IMR-90 (cell line): ENCODE data around the gene KCNJ16. TPM values are rescaled to one million over a fixed set of nuclear protein-coding genes. Genes with fewer than 3 reads are reported as not detected.

Experiments
- ATAC-seq: fragments of 200-7000 bp; cut with Tn5 transposase; 2 replicates; pipeline ENCODE4 v1.9.1; 2020; ENCODE audit warnings: low read depth, mild to moderate bottlenecking, moderate library complexity
- BruUV-seq: library from RNA; stranded (reverse); fragments of 400-500 nt; replicated peaks from 2 replicates; lab custom pipeline; 2021; lab: Mats Ljungman, UMichigan
- CTCF ChIA-PET: fragments of 300-600 bp; formaldehyde crosslinking; extraction: SDS; loops from one replicate; lab custom pipeline; 2021; ENCODE audit warnings: antibody characterized with exemption; lab: Yijun Ruan, JAX
- POLR2A ChIA-PET: fragments of 300-600 bp; sonication (Branson Sonifier 250); formaldehyde crosslinking; loops from one replicate; lab custom pipeline; 2022; ENCODE audit warnings: antibody characterized with exemption; ENCODE audit not compliant: unreplicated experiment; lab: Charles Lee
- DNase-seq: peaks from one replicate; pipeline ENCODE4 v3.0.0; 2013
- H2AFZ ChIP-seq: replicated peaks from 2 replicates; pipeline ENCODE3; 2013; ENCODE audit warnings: low read length, mild to moderate bottlenecking; ENCODE audit not compliant: poor library complexity
- H2AK5ac ChIP-seq: 2 replicates; pipeline ENCODE4 v1.6.1; 2013; ENCODE audit warnings: low read depth, low read length, inconsistent platforms
- H2AK9ac ChIP-seq: replicated peaks from 2 replicates; pipeline ENCODE3; 2013; ENCODE audit warnings: mild to moderate bottlenecking, low read depth, low read length, moderate library complexity; ENCODE audit not compliant: poor library complexity
- H2BK120ac ChIP-seq: 2 replicates; pipeline ENCODE4 v1.6.1; 2013; ENCODE audit warnings: low read depth, low read length, inconsistent platforms
- H2BK15ac ChIP-seq: 3 replicates; pipeline ENCODE4 v1.6.1; 2013; ENCODE audit warnings: low read depth, low read length, inconsistent platforms
- H2BK20ac ChIP-seq: 2 replicates; pipeline ENCODE4 v1.6.1; 2013; ENCODE audit warnings: low read depth, mild to moderate bottlenecking, inconsistent platforms, low read length, moderate library complexity
- H2BK5ac ChIP-seq: 2 replicates; pipeline ENCODE4 v1.6.1; 2013; ENCODE audit warnings: mild to moderate bottlenecking, low read depth, low read length, inconsistent platforms; ENCODE audit not compliant: poor library complexity, severe bottlenecking
- H3K14ac ChIP-seq: replicated peaks from 2 replicates; pipeline ENCODE4 v1.6.1; 2013; ENCODE audit warnings: low read depth, low read length, inconsistent platforms
- H3K18ac ChIP-seq: 2 replicates; pipeline ENCODE4 v1.6.1; 2013; ENCODE audit warnings: low read depth, low read length, control low read depth
- H3K23ac ChIP-seq: 2 replicates; pipeline ENCODE4 v1.6.1; 2013; ENCODE audit warnings: low read depth, low read length, inconsistent platforms
- H3K27ac ChIP-seq: 2 replicates; pipeline ENCODE4 v1.5.1; 2013; ENCODE audit warnings: mild to moderate bottlenecking, control low read depth, low read length; ENCODE audit not compliant: insufficient read depth
- H3K27me3 ChIP-seq: 2 replicates; pipeline ENCODE4 v1.6.1; 2013; ENCODE audit warnings: low read length; ENCODE audit not compliant: control insufficient read depth, insufficient read depth
- H3K36me3 ChIP-seq: 2 replicates; pipeline ENCODE4 v1.6.1; 2013; ENCODE audit warnings: low read length, mixed read lengths; ENCODE audit not compliant: control insufficient read depth, insufficient read depth
- H3K4ac ChIP-seq: 2 replicates; pipeline ENCODE4 v1.6.1; 2013; ENCODE audit warnings: low read depth, low read length, inconsistent platforms
- H3K4me1 ChIP-seq: 2 replicates; pipeline ENCODE4 v1.6.1; 2013; ENCODE audit warnings: low read length, mixed read lengths; ENCODE audit not compliant: control insufficient read depth, insufficient read depth
- H3K4me2 ChIP-seq: 2 replicates; pipeline ENCODE4 v1.6.1; 2013; ENCODE audit warnings: low read depth, mild to moderate bottlenecking, control low read depth, low read length, moderate library complexity
- H3K4me3 ChIP-seq: 2 replicates; pipeline ENCODE4 v1.5.1; 2013; ENCODE audit warnings: low read depth, mild to moderate bottlenecking, control low read depth, low read length, moderate library complexity; ENCODE audit not compliant: insufficient read depth
- H3K56ac ChIP-seq: 2 replicates; pipeline ENCODE4 v1.6.1; 2013; ENCODE audit warnings: low read length, inconsistent platforms; ENCODE audit not compliant: insufficient read depth; ENCODE audit errors: extremely low read depth
- H3K79me1 ChIP-seq, 2 experiments: 2 replicates each; pipeline ENCODE4 v1.6.1; 2013; ENCODE audit warnings: low read length in 2 of 2, inconsistent platforms in 1 of 2, low read depth in 1 of 2
- H3K9ac ChIP-seq: 2 replicates; pipeline ENCODE4 v1.6.1; 2013; ENCODE audit warnings: low read depth, low read length, control low read depth
- H3K9me1 ChIP-seq: 2 replicates; pipeline ENCODE4 v1.6.1; 2013; ENCODE audit warnings: low read length, inconsistent platforms; ENCODE audit not compliant: insufficient read depth
- H3K9me3 ChIP-seq: 2 replicates; pipeline ENCODE4 v1.6.1; 2013; ENCODE audit warnings: low read length; ENCODE audit not compliant: control insufficient read depth, insufficient read depth
- H4K20me1 ChIP-seq: 2 replicates; pipeline ENCODE4 v1.6.1; 2013; ENCODE audit warnings: low read length, inconsistent platforms; ENCODE audit not compliant: insufficient read depth
- H4K5ac ChIP-seq: 2 replicates; pipeline ENCODE4 v1.6.1; 2013; ENCODE audit warnings: mild to moderate bottlenecking, low read depth, low read length, control low read depth
- H4K8ac ChIP-seq, 2 experiments: 2 replicates each; pipeline ENCODE4 v1.6.1; 2013; ENCODE audit warnings: low read depth in 2 of 2, low read length in 2 of 2, control low read depth in 1 of 2, inconsistent platforms in 1 of 2
- H4K91ac ChIP-seq: 2 replicates; pipeline ENCODE4 v1.6.1; 2013; ENCODE audit warnings: low read depth, low read length, inconsistent platforms; ENCODE audit not compliant: insufficient read depth
- CHD1 ChIP-seq: IDR thresholded peaks from 2 replicates; pipeline ENCODE4 v1.6.1; 2012; ENCODE audit warnings: low read depth, low read length, improper control_type of control experiment
- FOS ChIP-seq: fragments of 150-350 bp; IDR thresholded peaks from 2 replicates; pipeline ENCODE4 v1.6.1; 2016; ENCODE audit warnings: low read depth, low read length
- RAD21 ChIP-seq: IDR thresholded peaks from 2 replicates; pipeline ENCODE4 v1.6.1; 2012; ENCODE audit warnings: low read length, improper control_type of control experiment
- RCOR1 ChIP-seq: IDR thresholded peaks from 2 replicates; pipeline ENCODE4 v1.6.1; 2012; ENCODE audit warnings: mild to moderate bottlenecking, low read length, improper control_type of control experiment; ENCODE audit not compliant: insufficient replicate concordance
- SMC3 ChIP-seq: fragments of 150-350 bp; IDR thresholded peaks from 2 replicates; pipeline ENCODE4 v1.6.1; 2016; ENCODE audit warnings: low read depth, mild to moderate bottlenecking, antibody characterized with exemption, low read length, moderate library complexity
- WGBS, 2 experiments: methylation state at CpG; one replicate each; pipeline versions ENCODE4 v1.1.5 to v1.1.7; 2013; ENCODE audit warnings: missing lambda C conversion rate in 2 of 2; ENCODE audit not compliant: insufficient read length in 1 of 2; ENCODE audit errors: extremely low coverage in 2 of 2; 5-methylcytosine and 5-hydroxymethylcytosine counted together
- dilution Hi-C: fragments of 300-500 bp; cut with HindIII; formaldehyde crosslinking; loops from one replicate; pipeline ENCODE4 v1.14.3; 2018; ENCODE audit warnings: low sequenced_read_pairs; ENCODE audit not compliant: unreplicated experiment
- in situ Hi-C: fragments of 300-500 bp; cut with MboI; formaldehyde crosslinking; loops from 3 replicates; pipeline ENCODE4 v1.14.3; 2019; ENCODE audit warnings: low sequenced_read_pairs, inconsistent platforms, mixed read lengths
- intact Hi-C: fragments of 100-400 bp; cut with micrococcal nuclease; formaldehyde crosslinking; loops from 2 replicates; pipeline ENCODE4 v1.10.0; 2022
- polyA plus RNA-seq, 3 experiments: library from polyadenylated mRNA; depleted of rRNA; stranded (reverse); fragments of >200 nt; gene quantifications; 2 replicates each; pipeline ENCODE4 v1.2.3, GENCODE V29; 2012; ENCODE audit warnings: low replicate concordance in 1 of 3
- total RNA-seq: library from RNA; depleted of rRNA; stranded (reverse); fragments of >200 nt; gene quantifications from 2 replicates; pipeline ENCODE4 v1.2.3, GENCODE V29; 2012

Gene KCNJ16
- total and polyA plus RNA-seq, 2 of the 4 experiments (the other 2 are of a cell fraction): not detected

- POLR2A ChIA-PET: no interaction called here
- Histone ChIP-seq H3K14ac (no peak overlapping the region), H3K9me3 (no peaks in the 10 kb centered on the region), H3K23ac (no peak overlapping the region), H3K9me1 (no peaks in the 10 kb centered on the region), H3K4ac (no peak overlapping the region), H2BK20ac (no peak overlapping the region), H3K4me3 (no peak overlapping the region), H2AK9ac (no peak overlapping the region), H3K79me1 (no peaks in the 10 kb centered on the region), H4K91ac (no peak overlapping the region), H2BK15ac (no peak overlapping the region), H3K27me3 (no peaks in the 10 kb centered on the region), H2BK120ac (no peak overlapping the region), H3K4me2 (no peak overlapping the region), H4K20me1 (no peaks in the 10 kb centered on the region), H4K5ac (no peak overlapping the region), H3K36me3 (no peaks in the 10 kb centered on the region), H2BK5ac (no peak overlapping the region), H3K9ac (no peak overlapping the region), H3K27ac (no peak overlapping the region), H3K4me1 (peaks cover 3% of the 10 kb centered on the region; the same call in 1 of the 2 replicates), H4K8ac (no peak overlapping the region), H2AK5ac (no peak overlapping the region), H2AFZ (no peak overlapping the region), H3K56ac (no peak overlapping the region), H3K18ac (no peak overlapping the region; the same call in 1 of the 2 replicates)
- intact Hi-C loops: no loop called here
- no TSS peak for BruUV-seq
- 79% methylated on average over 2 of the region's 5 CpGs; no CpG with 5 or more reads in 1 of the 2 experiments for WGBS, 2 experiments
- CTCF ChIA-PET: no interaction called here
- TF ChIP-seq FOS (no peak), RAD21 (no peak), SMC3 (no peak), CHD1 (no peak), RCOR1 (no peak)
- dilution Hi-C loops: no loop called here
- DNase-seq (no peak), ATAC-seq (no peak)
- in situ Hi-C loops: no loop called here
These were observed 2.3 kb upstream of the KCNJ16 start for GRCh38 chr17:70072546-70073309.
